Measurements from ENCODE around the gene POLH. TPM values are rescaled to one million over a fixed set of nuclear protein-coding genes. Genes with fewer than 3 reads are reported as not detected.
A peak's percentile ranks its signal among the peaks of the same experiment; 100 is the strongest.

POLH gene
- total and polyA plus RNA-seq, 9 of the 15 experiments (the other 6 are each of a cell fraction or from before 2014, with no cell fraction given) = 5.8 to 31.6 (median 20.6) TPM

DNA sequence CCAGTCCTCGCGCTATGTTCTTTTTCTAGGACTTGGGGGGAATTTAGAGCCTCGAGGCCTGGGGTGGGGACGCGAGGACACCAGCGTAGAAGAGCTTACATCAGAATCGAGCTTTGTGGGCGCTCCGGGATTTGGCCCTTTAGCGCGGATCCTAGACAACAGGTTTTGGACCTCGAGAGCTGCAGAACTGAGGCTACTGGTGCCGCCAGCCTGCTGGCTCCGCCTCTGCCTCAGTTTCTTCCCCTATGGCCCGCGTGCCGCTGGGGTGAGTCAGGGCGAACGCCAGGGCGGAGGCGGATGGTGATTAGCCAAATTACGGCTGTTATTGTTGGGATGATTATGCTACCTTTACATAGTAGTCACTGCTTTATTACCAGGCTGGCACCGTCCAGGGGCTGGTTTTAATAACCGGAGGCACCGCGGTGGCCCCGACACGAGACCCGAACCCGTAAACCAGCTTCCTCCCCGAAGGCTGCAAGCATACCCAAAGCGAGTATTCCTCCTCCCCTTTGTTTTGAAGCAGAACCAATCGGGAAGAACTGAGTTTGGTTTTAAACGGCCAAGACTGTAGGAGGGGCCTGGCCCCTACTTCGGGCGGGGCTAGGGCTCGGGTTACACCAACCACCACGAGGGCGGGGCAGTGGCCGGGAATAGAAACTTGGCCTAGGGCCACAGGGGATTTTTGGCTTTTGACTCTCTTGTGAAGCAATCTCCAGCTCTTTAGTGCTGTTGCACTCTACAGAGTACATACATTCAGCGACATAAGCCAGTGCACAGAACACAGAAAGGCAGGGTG, 53.7 kb downstream of the POLH start (continued):
- TF ChIP-seq POLR2AphosphoS5 (IDR thresholded peaks at IDR 0.05; ENCODE audit: control insufficient read depth, insufficient read depth, low read depth, low read length) (peak; percentile 90), ZNF583 (CRISPR knock-in tag; IDR thresholded peaks at IDR 0.05) (no peak), SMARCB1 (IDR thresholded peaks at IDR 0.05; ENCODE audit: insufficient read length, low read depth) (no peak), SMAD3 (CRISPR knock-in tag; conservative IDR thresholded peaks at IDR 0.05) (0 out of 2 replicates have a peak, but pooled peaks have one; percentile 75), ZNF431 (CRISPR knock-in tag; IDR thresholded peaks at IDR 0.05) (peak; percentile 52; the same call in 1 of the 2 replicates), CREBBP (IDR thresholded peaks at IDR 0.05; ENCODE audit: low read depth, low read length) (no peak), BACH1 (tag; IDR thresholded peaks at IDR 0.05) (no peak), U2AF1 (optimal IDR thresholded peaks at IDR 0.05; ENCODE audit: low read depth, low read length) (no peak), SMAD4 (CRISPR knock-in tag; conservative IDR thresholded peaks at IDR 0.05) (no peak; the same call in none of the 2 replicates), CHD2 (IDR thresholded peaks at IDR 0.05; ENCODE audit: low read depth, low read length) (no peak; the same call in 1 of the 2 replicates), POLR2A (conservative IDR thresholded peaks at IDR 0.05) (peak; percentile 97), ZFX (CRISPR knock-in tag; IDR thresholded peaks at IDR 0.05) (no peak), NFE2 (IDR thresholded peaks at IDR 0.05; ENCODE audit: low read depth) (no peak; the same call in 1 of the 2 replicates), TAF9B (IDR thresholded peaks at IDR 0.05; ENCODE audit: partially characterized antibody) (no peak), ELF2 (CRISPR knock-in tag; IDR thresholded peaks at IDR 0.05) (no peak), TAF15 (IDR thresholded peaks at IDR 0.05; ENCODE audit: low read depth, low read length) (no peak)
- TF ChIP-seq, protein P1, sequence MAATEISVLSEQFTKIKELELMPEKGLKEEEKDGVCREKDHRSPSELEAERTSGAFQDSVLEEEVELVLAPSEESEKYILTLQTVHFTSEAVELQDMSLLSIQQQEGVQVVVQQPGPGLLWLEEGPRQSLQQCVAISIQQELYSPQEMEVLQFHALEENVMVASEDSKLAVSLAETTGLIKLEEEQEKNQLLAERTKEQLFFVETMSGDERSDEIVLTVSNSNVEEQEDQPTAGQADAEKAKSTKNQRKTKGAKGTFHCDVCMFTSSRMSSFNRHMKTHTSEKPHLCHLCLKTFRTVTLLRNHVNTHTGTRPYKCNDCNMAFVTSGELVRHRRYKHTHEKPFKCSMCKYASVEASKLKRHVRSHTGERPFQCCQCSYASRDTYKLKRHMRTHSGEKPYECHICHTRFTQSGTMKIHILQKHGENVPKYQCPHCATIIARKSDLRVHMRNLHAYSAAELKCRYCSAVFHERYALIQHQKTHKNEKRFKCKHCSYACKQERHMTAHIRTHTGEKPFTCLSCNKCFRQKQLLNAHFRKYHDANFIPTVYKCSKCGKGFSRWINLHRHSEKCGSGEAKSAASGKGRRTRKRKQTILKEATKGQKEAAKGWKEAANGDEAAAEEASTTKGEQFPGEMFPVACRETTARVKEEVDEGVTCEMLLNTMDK (IDR thresholded peaks at IDR 0.05; ENCODE audit: borderline replicate concordance, insufficient read depth, low read depth, low read length, poor library complexity, severe bottlenecking) = no peak
- TF ChIP-seq, protein P2, sequence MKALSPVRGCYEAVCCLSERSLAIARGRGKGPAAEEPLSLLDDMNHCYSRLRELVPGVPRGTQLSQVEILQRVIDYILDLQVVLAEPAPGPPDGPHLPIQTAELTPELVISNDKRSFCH (CRISPR knock-in tag; IDR thresholded peaks at IDR 0.05) = no peak
- TF ChIP-seq, protein P2 (tag; IDR thresholded peaks at IDR 0.05) = peak; percentile 90; the same call in 1 of the 2 replicates
- TF ChIP-seq, protein P3, sequence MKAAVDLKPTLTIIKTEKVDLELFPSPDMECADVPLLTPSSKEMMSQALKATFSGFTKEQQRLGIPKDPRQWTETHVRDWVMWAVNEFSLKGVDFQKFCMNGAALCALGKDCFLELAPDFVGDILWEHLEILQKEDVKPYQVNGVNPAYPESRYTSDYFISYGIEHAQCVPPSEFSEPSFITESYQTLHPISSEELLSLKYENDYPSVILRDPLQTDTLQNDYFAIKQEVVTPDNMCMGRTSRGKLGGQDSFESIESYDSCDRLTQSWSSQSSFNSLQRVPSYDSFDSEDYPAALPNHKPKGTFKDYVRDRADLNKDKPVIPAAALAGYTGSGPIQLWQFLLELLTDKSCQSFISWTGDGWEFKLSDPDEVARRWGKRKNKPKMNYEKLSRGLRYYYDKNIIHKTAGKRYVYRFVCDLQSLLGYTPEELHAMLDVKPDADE (conservative IDR thresholded peaks at IDR 0.05; ENCODE audit: control insufficient read depth, low read depth, low read length) = no peak; the same call in 1 of the 2 replicates
